Measurements from ENCODE around the gene PRR15L. TPM values are rescaled to one million over a fixed set of nuclear protein-coding genes. Genes with fewer than 3 reads are reported as not detected.

PRR15L gene
- total RNA-seq, 2 experiments from 2014 or later, result not detected

DNA sequence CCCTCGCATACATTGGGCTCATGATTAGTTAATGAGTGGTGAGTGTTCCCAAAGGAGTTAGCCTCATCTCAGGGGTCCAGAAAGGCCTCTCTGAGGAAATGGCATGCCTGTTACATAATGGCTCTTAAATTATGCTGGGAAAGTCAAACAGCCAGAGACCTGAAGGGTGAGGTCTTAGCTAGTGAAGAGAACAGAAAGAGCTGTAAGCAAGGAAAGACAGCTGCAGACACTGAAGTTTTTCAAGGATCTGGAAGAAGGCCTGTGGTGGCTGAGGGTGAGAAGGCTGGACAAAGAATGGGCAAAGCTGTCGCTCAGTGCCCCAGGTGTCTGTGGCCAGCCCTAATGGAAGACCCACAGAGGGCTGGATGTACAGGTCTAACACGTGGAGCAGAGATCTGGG is 51.2 kb downstream of the PRR15L start:
- no peaks in the 10 kb centered on the region for H3K9me3 Mint-ChIP-seq
- ChIA-PET CTCF (no interaction called here), POLR2A (no interaction called here)
- intact Hi-C loops (cut with micrococcal nuclease), result no loop called here
- H3K4me3 Mint-ChIP-seq, result no peak overlapping the region
- H3K27ac Mint-ChIP-seq, result no peak overlapping the region
- DNase-seq, result no peak
- peaks cover 19% of the 10 kb centered on the region for H3K4me1 Mint-ChIP-seq (ENCODE audit: low read depth)
- peaks cover 4% of the 10 kb centered on the region for H3K36me3 Mint-ChIP-seq
- no peaks in the 10 kb centered on the region for H3K27me3 Mint-ChIP-seq

DNA sequence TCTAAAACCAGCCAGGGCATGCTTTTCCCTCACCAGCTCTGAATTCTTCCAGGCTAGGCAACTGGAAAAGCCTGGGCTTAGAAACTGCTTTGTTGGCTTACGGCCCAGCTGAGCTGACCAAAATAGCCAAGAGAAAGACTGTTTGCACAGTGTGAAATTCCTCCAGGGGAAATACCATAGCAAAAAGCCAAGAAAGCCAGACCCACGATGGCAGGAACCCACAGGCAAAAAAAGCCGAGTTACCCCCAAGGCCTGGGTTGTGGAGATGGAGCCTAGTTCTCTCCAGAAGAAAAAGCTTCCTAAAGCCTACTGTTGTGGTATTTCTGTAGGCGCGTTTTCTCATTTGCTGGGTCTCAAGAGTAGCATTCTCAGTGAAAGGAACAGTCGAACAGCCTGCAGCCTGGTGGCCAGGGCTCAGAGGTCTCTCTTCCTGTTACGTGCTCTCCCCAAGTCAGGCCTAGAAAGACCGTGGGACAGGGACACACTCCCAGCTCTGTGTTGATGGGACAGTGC is 52.4 kb downstream of the PRR15L start:
- Mint-ChIP-seq H3K9me3 (no peaks in the 10 kb centered on the region), H3K27ac (no peak overlapping the region), H3K4me1 (ENCODE audit: low read depth) (peaks cover 19% of the 10 kb centered on the region), H3K4me3 (no peak overlapping the region), H3K36me3 (peaks cover 3% of the 10 kb centered on the region), H3K27me3 (no peaks in the 10 kb centered on the region)
- intact Hi-C loops (cut with micrococcal nuclease), result no loop called here
- no peak for DNase-seq
- ChIA-PET POLR2A (interaction anchor here (1.6 kb wide), 1 partner anchor 10 kb away, joined by 5 read pairs; the partner anchor contains the start of gene SP2), CTCF (interaction anchor here (0.8 to 1.3 kb wide), 2 partner anchors 16 to 42 kb away, joined by 3 to 5 read pairs; no protein-coding TSS in a partner anchor)

DNA sequence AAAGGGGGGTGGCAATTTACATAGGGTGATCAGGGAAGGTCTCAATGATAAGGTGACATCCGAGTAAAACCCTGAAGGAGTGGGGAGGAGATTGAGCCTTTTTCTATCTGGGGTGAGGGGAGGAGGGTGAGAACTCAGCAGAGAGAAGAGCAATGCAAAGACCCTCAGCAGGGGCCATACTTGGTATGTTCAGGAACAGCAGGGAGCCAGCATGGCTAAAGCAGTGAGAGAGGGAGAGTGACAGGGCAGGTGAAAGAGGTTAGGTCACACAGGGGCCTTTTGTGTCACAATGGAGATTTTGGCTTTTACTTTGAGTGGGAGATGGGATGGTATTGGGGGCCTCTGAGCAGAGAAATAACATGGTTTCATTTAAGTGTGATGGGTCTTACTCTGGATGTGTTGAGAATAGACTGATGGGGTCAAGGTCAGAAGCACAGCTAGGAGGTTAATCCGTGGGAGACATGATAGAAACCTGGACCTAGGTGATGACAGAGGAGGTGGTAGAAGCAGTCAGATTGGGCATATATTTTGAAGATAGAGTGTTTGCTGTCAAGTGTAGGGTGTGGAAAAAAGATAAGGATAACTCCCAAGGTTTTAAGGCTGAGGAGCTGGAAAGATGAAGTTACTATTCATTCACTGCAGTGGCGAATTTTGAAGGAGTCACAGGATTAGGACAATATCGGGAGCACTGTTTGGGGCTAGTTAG is 55.5 kb downstream of the PRR15L start:
- no peaks in the 10 kb centered on the region for H3K9me3 Mint-ChIP-seq
- no peak overlapping the region for H3K27ac Mint-ChIP-seq
- ChIA-PET CTCF (interaction anchor here (1.2 to 2.2 kb wide), 3 partner anchors 12 to 61 kb away, joined by 5 to 8 read pairs (median 6); partner anchors contain the start of gene SCRN2), POLR2A (no interaction called here)
- H3K27me3 Mint-ChIP-seq, result no peaks in the 10 kb centered on the region
- no peak for DNase-seq
- H3K36me3 Mint-ChIP-seq, result peaks cover 3% of the 10 kb centered on the region
- H3K4me3 Mint-ChIP-seq, result no peak overlapping the region
- H3K4me1 Mint-ChIP-seq (ENCODE audit: low read depth), result peaks cover 37% of the 10 kb centered on the region
- intact Hi-C loops (cut with micrococcal nuclease), result no loop called here

Other genes starting within 250 kb of the PRR15L start
- 10 to 100 TPM; 57.7 to 58.2 TPM for gene TBX21, start 224.6 kb downstream of the PRR15L start, total RNA-seq
- gene OSBPL7, start 136.1 kb downstream of the PRR15L start, total RNA-seq, result 10 to 100 TPM; 14.7 to 15.6 TPM
- gene MRPL10, start 126.3 kb downstream of the PRR15L start, total RNA-seq, result 10 to 100 TPM; 69.9 to 72.4 TPM
- gene LRRC46, start 126.2 kb downstream of the PRR15L start, total RNA-seq, result under 1 TPM; 0.29 to 0.59 TPM
- 10 to 100 TPM; 20.6 to 21.0 TPM for gene SCRN2, start 116.6 kb downstream of the PRR15L start, total RNA-seq
- gene SP6, start 106.7 kb downstream of the PRR15L start, total RNA-seq, result under 1 TPM; 0.10 to 0.12 TPM
- 10 to 100 TPM; 15.1 to 17.2 TPM for gene SP2, start 61.6 kb downstream of the PRR15L start, total RNA-seq
- 10 to 100 TPM; 32.5 to 34.4 TPM for gene PNPO, start 16.3 kb downstream of the PRR15L start, total RNA-seq
- 100 to 1,000 TPM; 170 to 183 TPM for gene CDK5RAP3, start 13.2 kb upstream of the PRR15L start, total RNA-seq
- gene COPZ2, start 79.9 kb upstream of the PRR15L start, total RNA-seq, result 1 to 10 TPM; 4.9 to 6.2 TPM
- 10 to 100 TPM; 82.4 to 84.1 TPM for gene NFE2L1, start 90.5 kb upstream of the PRR15L start, total RNA-seq
- gene CBX1, start 143.6 kb upstream of the PRR15L start, total RNA-seq, result 10 to 100 TPM; 55.3 to 56.7 TPM
- gene SNX11, start 149.9 kb upstream of the PRR15L start, total RNA-seq, result 10 to 100 TPM; 19.7 to 21.7 TPM

All from activated CD4-positive, alpha-beta memory T cell treated with anti-CD3 and anti-CD28 coated beads for 36 hours (primary cell).